GM21381 (cell line): ENCODE results near the gene LENEP.
A peak's percentile ranks its signal among the peaks of the same experiment; 100 is the strongest.

ENCODE experiments used
- ATAC-seq: cut with Tn5 transposase; IDR thresholded peaks from one replicate; pipeline ENCODE4 v1.9.1; 2021; ENCODE audit warnings: mild to moderate bottlenecking, moderate library complexity; ENCODE audit not compliant: unreplicated experiment

Gene LENEP

DNA sequence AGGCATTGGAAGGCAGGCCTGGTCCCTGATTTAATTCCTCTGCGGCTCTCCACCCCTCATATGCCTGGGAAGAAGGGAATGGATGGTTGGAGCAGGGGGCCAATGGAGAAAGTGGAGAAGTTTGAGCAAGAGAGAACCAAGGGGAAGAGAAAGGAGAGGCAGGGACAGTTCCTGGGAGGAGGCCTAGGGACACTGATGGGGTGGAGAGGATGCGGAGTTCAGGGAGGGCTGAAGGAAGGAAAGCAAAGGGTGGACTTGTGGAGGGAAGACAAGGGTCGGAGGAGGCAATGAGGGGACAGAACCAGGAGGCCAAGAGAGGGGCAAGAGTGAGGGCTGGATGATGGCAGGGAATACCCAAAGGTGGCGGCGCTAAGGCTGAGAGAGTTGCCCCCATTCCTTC, 16.4 kb downstream of the LENEP start:
- no peak for ATAC-seq

GRCh38 chr1:155010211-155010918, 17.0 kb downstream of the LENEP start:
- no peak for ATAC-seq

- ATAC-seq: no peak
These were observed 17.6 kb downstream of the LENEP start for GRCh38 chr1:155011004-155011416.

GRCh38 chr1:155011437-155012025, 18.1 kb downstream of the LENEP start:
- no peak for ATAC-seq

GRCh38 chr1:155012026-155012546, 18.7 kb downstream of the LENEP start:
- no peak for ATAC-seq

- no peak for ATAC-seq
These were observed 19.6 kb downstream of the LENEP start for GRCh38 chr1:155012776-155013602.

DNA sequence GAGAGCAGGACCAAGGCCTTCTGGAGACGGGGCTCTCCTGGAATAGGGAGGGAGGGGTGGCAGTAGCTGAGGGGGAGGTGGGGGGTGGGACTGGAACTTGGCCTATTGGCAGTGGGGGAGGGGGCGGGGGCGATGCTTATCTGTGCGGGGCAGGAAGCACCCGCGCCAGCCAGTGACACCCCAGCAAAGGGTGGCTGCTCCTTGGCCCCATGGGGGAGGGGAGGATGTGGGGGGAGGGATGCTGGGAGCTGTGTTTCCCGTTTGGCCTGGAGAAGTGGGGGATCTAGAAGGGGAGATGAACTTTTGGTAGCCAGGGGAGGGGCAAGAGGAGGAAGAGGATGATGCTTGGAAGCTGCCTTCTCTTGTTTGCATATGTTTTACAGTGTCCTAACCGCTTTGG, 20.2 kb downstream of the LENEP start:
- ATAC-seq: no peak

- no peak for ATAC-seq
These were observed 21.5 kb downstream of the LENEP start for GRCh38 chr1:155014709-155015508.

- no peak for ATAC-seq
These were observed 22.3 kb downstream of the LENEP start for GRCh38 chr1:155015527-155016230.

GRCh38 chr1:155016231-155016831, 22.9 kb downstream of the LENEP start:
- no peak for ATAC-seq

DNA sequence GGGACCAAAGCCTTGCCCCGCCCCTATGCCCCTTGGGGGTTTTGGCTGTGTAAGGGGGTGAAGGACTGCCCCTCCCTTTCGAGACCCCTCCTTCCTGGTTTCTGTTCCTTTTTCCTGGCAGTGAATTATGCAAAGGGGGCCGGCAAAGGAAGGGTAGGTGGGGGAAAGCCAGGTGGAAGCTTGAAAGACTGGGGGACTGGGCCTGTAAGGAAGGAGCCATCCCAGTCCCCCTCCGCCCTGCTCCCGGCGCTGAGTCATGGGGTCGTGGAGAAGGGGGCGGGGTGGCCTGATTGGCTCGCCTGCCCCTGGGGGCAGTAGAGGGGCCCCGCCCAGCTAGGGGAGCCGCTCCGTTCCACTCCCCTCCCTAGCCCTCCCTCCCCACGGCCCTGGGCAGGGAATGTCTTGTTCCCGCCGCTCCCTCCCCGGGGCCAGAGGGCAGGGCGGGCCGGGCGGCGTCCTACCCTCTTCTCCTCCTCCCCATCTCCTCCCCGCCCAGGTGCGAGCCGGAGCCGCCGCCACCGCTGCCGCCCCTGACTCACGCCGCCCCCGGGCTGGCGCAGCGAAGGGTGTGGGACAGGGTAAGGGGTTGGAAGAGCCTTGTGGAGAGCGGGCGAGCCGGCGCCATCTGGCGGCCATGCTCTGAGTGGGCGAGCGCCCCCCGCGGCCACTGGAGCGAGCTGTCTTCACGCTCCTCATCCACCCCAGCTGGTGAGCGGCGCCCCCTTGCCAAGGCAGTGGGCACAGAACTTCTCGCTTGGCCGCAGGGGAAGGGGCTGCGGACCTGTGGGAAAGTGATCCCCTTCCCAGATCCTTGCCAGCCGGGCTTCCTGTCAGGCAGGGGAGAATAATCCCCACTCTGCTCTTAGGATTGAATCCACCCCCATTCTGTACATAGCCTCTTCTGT, 23.9 kb downstream of the LENEP start:
- peak; percentile 78 for ATAC-seq

GRCh38 chr1:155017946-155018316, 24.5 kb downstream of the LENEP start:
- no peak for ATAC-seq

- ATAC-seq: no peak
These were observed 25.4 kb downstream of the LENEP start for GRCh38 chr1:155018617-155019348.

- no peak for ATAC-seq
These were observed 26.2 kb downstream of the LENEP start for GRCh38 chr1:155019377-155020245.

DNA sequence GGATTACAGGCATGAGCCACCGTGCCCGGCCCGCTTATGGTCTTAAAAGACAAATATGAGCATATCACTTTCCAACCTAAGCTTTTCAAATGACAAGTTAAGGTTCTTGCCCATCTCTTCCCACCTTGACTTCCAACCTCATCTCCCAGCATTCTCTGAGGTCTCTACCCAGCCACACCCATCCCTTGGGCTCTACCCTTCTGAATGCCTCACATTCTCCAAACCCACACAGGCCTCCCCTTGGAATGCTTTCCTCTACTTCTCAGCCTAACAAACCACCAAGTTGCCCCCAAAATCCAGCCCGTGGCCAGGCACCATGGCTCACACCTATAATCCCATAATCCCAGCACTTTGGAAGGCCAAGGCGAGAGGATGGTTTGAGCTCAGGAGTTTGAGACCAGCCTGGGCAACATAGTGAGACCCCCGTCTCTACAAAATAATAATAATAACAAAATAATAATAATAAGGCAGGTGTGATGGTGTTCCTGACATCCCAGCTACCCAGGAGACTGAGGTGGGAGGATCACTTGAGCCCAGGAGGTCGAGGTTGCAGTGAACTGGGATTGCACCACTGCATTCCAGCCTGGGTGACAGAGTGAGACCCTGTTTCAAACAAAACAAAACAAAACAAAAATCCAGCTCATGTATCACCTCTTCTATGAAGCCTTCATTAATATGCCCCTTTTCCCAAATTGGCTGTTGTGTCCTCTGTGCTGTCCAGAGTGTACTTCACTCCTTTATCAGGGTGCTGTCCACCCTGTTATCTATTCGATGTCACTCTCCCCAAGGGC, 28.9 kb downstream of the LENEP start:
- no peak for ATAC-seq

- ATAC-seq: no peak
These were observed 29.5 kb downstream of the LENEP start for GRCh38 chr1:155022927-155023236.

GRCh38 chr1:155023627-155024026, 30.2 kb downstream of the LENEP start:
- ATAC-seq: no peak
